HEK293 (cell line): Measurements from ENCODE around the gene JAKMIP1.
A peak's percentile ranks its signal among the peaks of the same experiment; 100 is the strongest.

Source experiments
- CTCF ChIA-PET: fragments of 350-600 bp; formaldehyde crosslinking; extraction: SDS; loops from one replicate; lab custom pipeline; 2021; ENCODE audit warnings: antibody characterized with exemption; lab: Yijun Ruan, JAX
- POLR2A ChIA-PET: fragments of 300-600 bp; formaldehyde crosslinking; extraction: SDS; loops from one replicate; lab custom pipeline; 2020; ENCODE audit warnings: antibody characterized with exemption, inconsistent platforms; lab: Yijun Ruan, JAX
- H3K27ac ChIP-seq: fragments of 200-500 bp; sonication (Bioruptor generic); 2 replicates; pipeline ENCODE4 v1.5.1; 2014; ENCODE audit warnings: low read depth, low read length, control low read depth, inconsistent platforms; ENCODE audit errors: extremely low read depth
- H3K36me3 ChIP-seq, 2 experiments: fragments of 200-500 bp in 1 of 2; sonication (Bioruptor generic) in 1 of 2; 1 replicate in 1 of 2; 2 replicates in 1 of 2; pipeline ENCODE4 v1.5.1; 2014 to 2017; ENCODE audit warnings: inconsistent platforms in 2 of 2, low read length in 2 of 2; ENCODE audit not compliant: control insufficient read depth in 2 of 2, insufficient read depth in 1 of 2
- H3K4me1 ChIP-seq: fragments of 200-500 bp; sonication (Bioruptor generic); 2 replicates; pipeline ENCODE4 v1.5.1; 2014; ENCODE audit warnings: mild to moderate bottlenecking, low read length, inconsistent platforms; ENCODE audit not compliant: control insufficient read depth, insufficient read depth
- H3K4me3 ChIP-seq: 2 replicates; pipeline ENCODE4 v1.5.1; 2011; ENCODE audit warnings: low read depth, mild to moderate bottlenecking, control low read depth, low read length, moderate library complexity
- H3K9me3 ChIP-seq: fragments of 200-500 bp; sonication (Bioruptor generic); 2 replicates; pipeline ENCODE4 v1.5.1; 2014; ENCODE audit warnings: low read depth, low read length, inconsistent platforms; ENCODE audit not compliant: control insufficient read depth, insufficient read depth
- IKZF3 ChIP-seq: fragments of 450-650 bp; IDR thresholded peaks from 2 replicates; pipeline ENCODE4 v1.5.0; 2018; ENCODE audit warnings: missing biosample characterization, mild to moderate bottlenecking, missing genetic modification characterization, moderate library complexity
- KLF10 ChIP-seq: fragments of 450-650 bp; IDR thresholded peaks from 2 replicates; pipeline ENCODE4 v1.5.1; 2018; ENCODE audit warnings: missing biosample characterization, mild to moderate bottlenecking, missing genetic modification characterization
- PRDM1 ChIP-seq: fragments of 450-650 bp; formaldehyde crosslinking; IDR thresholded peaks from 2 replicates; pipeline ENCODE4; 2016; ENCODE audit warnings: missing biosample characterization, missing genetic modification characterization
- SP2 ChIP-seq: fragments of 450-650 bp; formaldehyde crosslinking; IDR thresholded peaks from 2 replicates; pipeline ENCODE4 v1.5.1; 2016; ENCODE audit warnings: missing biosample characterization, missing genetic modification characterization
- SP7 ChIP-seq: fragments of 450-650 bp; formaldehyde crosslinking; IDR thresholded peaks from 2 replicates; pipeline ENCODE4 v1.5.1; 2016; ENCODE audit warnings: missing biosample characterization, missing genetic modification characterization
- TCF7L2 ChIP-seq: IDR thresholded peaks from 2 replicates; pipeline ENCODE4 v1.6.1; 2011; ENCODE audit warnings: low read depth, mild to moderate bottlenecking, inconsistent platforms, low read length, moderate library complexity, borderline replicate concordance
- WT1 ChIP-seq: fragments of 450-650 bp; formaldehyde crosslinking; IDR thresholded peaks from 2 replicates; pipeline ENCODE4 v1.5.1; 2016; ENCODE audit warnings: missing biosample characterization, missing genetic modification characterization
- ZBTB1 ChIP-seq: fragments of 450-650 bp; formaldehyde crosslinking; IDR thresholded peaks from 2 replicates; pipeline ENCODE4 v1.5.1; 2016; ENCODE audit warnings: missing biosample characterization, missing genetic modification characterization
- ZBTB17 ChIP-seq: fragments of 450-650 bp; formaldehyde crosslinking; IDR thresholded peaks from 2 replicates; pipeline ENCODE4 v1.5.1; 2016; ENCODE audit warnings: missing biosample characterization, missing genetic modification characterization
- ZFP3 ChIP-seq: fragments of 450-650 bp; formaldehyde crosslinking; IDR thresholded peaks from 2 replicates; pipeline ENCODE4 v1.5.1; 2016; ENCODE audit warnings: low read depth, missing biosample characterization, missing genetic modification characterization
- ZNF140 ChIP-seq: fragments of 450-650 bp; formaldehyde crosslinking; IDR thresholded peaks from 2 replicates; pipeline ENCODE4 v1.5.1; 2016; ENCODE audit warnings: missing biosample characterization, missing genetic modification characterization
- ZNF175 ChIP-seq: fragments of 450-650 bp; formaldehyde crosslinking; IDR thresholded peaks from 2 replicates; pipeline ENCODE4 v1.5.1; 2016; ENCODE audit warnings: missing biosample characterization, missing genetic modification characterization
- ZNF24 ChIP-seq: fragments of 450-650 bp; formaldehyde crosslinking; IDR thresholded peaks from 2 replicates; pipeline ENCODE4 v1.5.1; 2016; ENCODE audit warnings: missing biosample characterization, missing genetic modification characterization
- ZNF266 ChIP-seq: fragments of 450-650 bp; formaldehyde crosslinking; IDR thresholded peaks from 2 replicates; pipeline ENCODE4 v1.5.1; 2016; ENCODE audit warnings: missing biosample characterization, missing genetic modification characterization, low read depth
- ZNF280C ChIP-seq: fragments of 450-650 bp; formaldehyde crosslinking; IDR thresholded peaks from 2 replicates; pipeline ENCODE4 v1.5.1; 2016; ENCODE audit warnings: missing biosample characterization, missing genetic modification characterization
- ZNF292 ChIP-seq: fragments of 450-650 bp; formaldehyde crosslinking; IDR thresholded peaks from 2 replicates; pipeline ENCODE4 v1.5.1; 2016; ENCODE audit warnings: low read depth, missing biosample characterization, missing genetic modification characterization, borderline replicate concordance
- ZNF366 ChIP-seq: fragments of 450-650 bp; formaldehyde crosslinking; conservative IDR thresholded peaks from 2 replicates; pipeline ENCODE4 v1.5.1; 2016; ENCODE audit warnings: missing biosample characterization, missing genetic modification characterization
- ZNF473 ChIP-seq: fragments of 450-650 bp; formaldehyde crosslinking; IDR thresholded peaks from 2 replicates; pipeline ENCODE4 v1.5.1; 2017; ENCODE audit warnings: missing biosample characterization, missing genetic modification characterization
- ZNF510 ChIP-seq: fragments of 450-650 bp; formaldehyde crosslinking; IDR thresholded peaks from 2 replicates; pipeline ENCODE4 v1.5.1; 2018; ENCODE audit warnings: mild to moderate bottlenecking, missing genetic modification characterization, missing biosample characterization; ENCODE audit not compliant: insufficient replicate concordance
- ZNF529 ChIP-seq: fragments of 450-650 bp; formaldehyde crosslinking; IDR thresholded peaks from 2 replicates; pipeline ENCODE4 v1.5.1; 2017; ENCODE audit warnings: missing genetic modification characterization, missing biosample characterization; ENCODE audit not compliant: insufficient replicate concordance
- ZNF549 ChIP-seq: fragments of 450-650 bp; IDR thresholded peaks from 2 replicates; pipeline ENCODE4 v1.5.1; 2018; ENCODE audit warnings: missing biosample characterization, missing genetic modification characterization, mild to moderate bottlenecking, inconsistent platforms, moderate library complexity
- ZNF621 ChIP-seq: fragments of 450-650 bp; formaldehyde crosslinking; IDR thresholded peaks from 2 replicates; pipeline ENCODE4 v1.5.1; 2017; ENCODE audit warnings: missing biosample characterization, missing genetic modification characterization
- ZNF747 ChIP-seq: fragments of 450-650 bp; formaldehyde crosslinking; IDR thresholded peaks from 2 replicates; pipeline ENCODE4 v1.5.1; 2016; ENCODE audit warnings: missing biosample characterization, missing genetic modification characterization
- ZSCAN16 ChIP-seq: fragments of 450-650 bp; formaldehyde crosslinking; IDR thresholded peaks from 2 replicates; pipeline ENCODE4 v1.5.1; 2016; ENCODE audit warnings: missing biosample characterization, missing genetic modification characterization
- ZSCAN30 ChIP-seq: fragments of 450-650 bp; IDR thresholded peaks from 2 replicates; pipeline ENCODE4 v1.5.1; 2018; ENCODE audit warnings: missing biosample characterization, mild to moderate bottlenecking, missing genetic modification characterization, moderate library complexity
- TF ChIP-seq, protein P1 (sequence below): fragments of 450-650 bp; formaldehyde crosslinking; IDR thresholded peaks from 2 replicates; pipeline ENCODE4 v1.5.1; 2016; ENCODE audit warnings: missing biosample characterization, missing genetic modification characterization

Gene JAKMIP1

GRCh38 chr4:6095023-6095752 lies 105.2 kb downstream of the JAKMIP1 start:
- H3K4me1 ChIP-seq, result no peaks in the 10 kb centered on the region
- no peak overlapping the region for H3K4me3 ChIP-seq
- H3K27ac ChIP-seq, result no peak overlapping the region
- H3K9me3 ChIP-seq, result no peaks in the 10 kb centered on the region
- H3K36me3 ChIP-seq, result no peaks in the 10 kb centered on the region
- CTCF ChIA-PET, result no interaction called here
- POLR2A ChIA-PET, result no interaction called here
- TF ChIP-seq ZNF621 (tag by site-specific recombination) (no peak), PRDM1 (tag by site-specific recombination) (peak; percentile 85), WT1 (tag by site-specific recombination) (no peak), ZBTB1 (tag by site-specific recombination) (no peak), IKZF3 (tag by site-specific recombination) (no peak), ZNF366 (tag by site-specific recombination) (peak; percentile 72), ZNF510 (tag by site-specific recombination) (no peak), ZNF549 (tag by site-specific recombination) (no peak), ZSCAN30 (tag by site-specific recombination) (no peak)
- TF ChIP-seq, protein P1, sequence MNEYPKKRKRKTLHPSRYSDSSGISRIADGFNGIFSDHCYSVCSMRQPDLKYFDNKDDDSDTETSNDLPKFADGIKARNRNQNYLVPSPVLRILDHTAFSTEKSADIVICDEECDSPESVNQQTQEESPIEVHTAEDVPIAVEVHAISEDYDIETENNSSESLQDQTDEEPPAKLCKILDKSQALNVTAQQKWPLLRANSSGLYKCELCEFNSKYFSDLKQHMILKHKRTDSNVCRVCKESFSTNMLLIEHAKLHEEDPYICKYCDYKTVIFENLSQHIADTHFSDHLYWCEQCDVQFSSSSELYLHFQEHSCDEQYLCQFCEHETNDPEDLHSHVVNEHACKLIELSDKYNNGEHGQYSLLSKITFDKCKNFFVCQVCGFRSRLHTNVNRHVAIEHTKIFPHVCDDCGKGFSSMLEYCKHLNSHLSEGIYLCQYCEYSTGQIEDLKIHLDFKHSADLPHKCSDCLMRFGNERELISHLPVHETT (tag by site-specific recombination), result no peak

- no peak overlapping the region for H3K4me3 ChIP-seq
- no peaks in the 10 kb centered on the region for H3K4me1 ChIP-seq
- TF ChIP-seq SP7 (tag by site-specific recombination), result no peak
- no peak for TF ChIP-seq ZNF24 (tag by site-specific recombination)
- H3K27ac ChIP-seq, result no peak overlapping the region
- CTCF ChIA-PET, result no interaction called here
- POLR2A ChIA-PET, result no interaction called here
- H3K36me3 ChIP-seq, result no peaks in the 10 kb centered on the region
- H3K9me3 ChIP-seq, result no peaks in the 10 kb centered on the region
Measured at GRCh38 chr4:6093671-6094070, 106.7 kb downstream of the JAKMIP1 start.

GRCh38 chr4:6092971-6093370 lies 107.4 kb downstream of the JAKMIP1 start:
- no peak overlapping the region for H3K4me3 ChIP-seq
- CTCF ChIA-PET, result no interaction called here
- peak; percentile 80 for TF ChIP-seq ZFP3 (tag by site-specific recombination)
- TF ChIP-seq ZNF140 (tag by site-specific recombination), result no peak
- TF ChIP-seq, all 188 proteins: peak for 1
- Histone ChIP-seq H3K9me3 (no peaks in the 10 kb centered on the region), H3K4me1 (no peaks in the 10 kb centered on the region), H3K27ac (no peak overlapping the region), H3K36me3 (no peaks in the 10 kb centered on the region)
- POLR2A ChIA-PET, result no interaction called here

GRCh38 chr4:6092131-6092530 lies 108.2 kb downstream of the JAKMIP1 start:
- Histone ChIP-seq H3K4me1 (no peaks in the 10 kb centered on the region), H3K4me3 (no peak overlapping the region), H3K9me3 (no peaks in the 10 kb centered on the region), H3K36me3 (no peaks in the 10 kb centered on the region), H3K27ac (no peak overlapping the region)
- ChIA-PET CTCF (interaction anchor here (0.9 to 1.2 kb wide), 2 partner anchors 74 to 94 kb away, joined by 3 to 4 read pairs; partner anchors contain the start of gene C4orf50), POLR2A (no interaction called here)
- no peak for TF ChIP-seq ZNF175 (tag by site-specific recombination)
- no peak for TF ChIP-seq ZSCAN16
- TF ChIP-seq ZNF529 (tag by site-specific recombination), result no peak
- TF ChIP-seq ZBTB17 (tag by site-specific recombination), result no peak
- TF ChIP-seq TCF7L2, result no peak
- no peak for TF ChIP-seq ZNF747 (tag by site-specific recombination)
- no peak for TF ChIP-seq KLF10
- no peak for TF ChIP-seq ZNF292 (tag by site-specific recombination)
- TF ChIP-seq ZNF280C, result no peak
- no peak for TF ChIP-seq ZNF473 (tag by site-specific recombination)
- no peak for TF ChIP-seq SP2
- TF ChIP-seq ZNF266 (tag by site-specific recombination), result no peak
